HG03469 (cell line): ENCODE data around the gene TSPAN18.

Source experiments
- ATAC-seq: cut with Tn5 transposase; IDR thresholded peaks from one replicate; pipeline ENCODE4 v1.9.1; 2021; ENCODE audit warnings: mild to moderate bottlenecking, moderate library complexity, moderate number of reproducible peaks; ENCODE audit not compliant: unreplicated experiment

TSPAN18 gene

GRCh38 chr11:44969651-44970252 lies 243.0 kb downstream of the TSPAN18 start:
- ATAC-seq = no peak

GRCh38 chr11:44970293-44970692 lies 243.5 kb downstream of the TSPAN18 start:
- ATAC-seq = no peak

GRCh38 chr11:44971185-44971584 lies 244.4 kb downstream of the TSPAN18 start:
- ATAC-seq = no peak

GRCh38 chr11:44972746-44973435 lies 246.1 kb downstream of the TSPAN18 start:
- ATAC-seq = no peak

- no peak for ATAC-seq
These were observed 247.1 kb downstream of the TSPAN18 start for GRCh38 chr11:44973632-44974401.

GRCh38 chr11:44974402-44975000 lies 247.7 kb downstream of the TSPAN18 start:
- ATAC-seq = no peak

GRCh38 chr11:44976576-44976975 lies 249.8 kb downstream of the TSPAN18 start:
- no peak for ATAC-seq

- ATAC-seq = no peak
These were observed 250.8 kb downstream of the TSPAN18 start for GRCh38 chr11:44977493-44977984.

- ATAC-seq = no peak
These were observed 251.7 kb downstream of the TSPAN18 start for GRCh38 chr11:44978274-44978960.

- no peak for ATAC-seq
These were observed 252.2 kb downstream of the TSPAN18 start for GRCh38 chr11:44978961-44979331.

- ATAC-seq = no peak
These were observed 253.0 kb downstream of the TSPAN18 start for GRCh38 chr11:44979543-44980399.

- ATAC-seq = no peak
These were observed 254.0 kb downstream of the TSPAN18 start for GRCh38 chr11:44980533-44981427.
